Astrocyte of the spinal cord (primary cell): ENCODE results near the gene CD40.

Experiments used
- DNase-seq: peaks from one replicate; pipeline ENCODE4 v3.0.0; 2011; ENCODE audit warnings: low read depth, low spot score
- H3K4me3 ChIP-seq: 2 replicates; pipeline ENCODE4 v1.5.1; 2011; ENCODE audit warnings: low read depth, mild to moderate bottlenecking, low read length, moderate library complexity
- in situ Hi-C: cut with HindIII; loops from 2 replicates; pipeline ENCODE4 v1.10.0; 2017; ENCODE audit warnings: low sequenced_read_pairs
- TF ChIP-seq, protein P1 (sequence below): IDR thresholded peaks from 2 replicates; pipeline ENCODE4 v1.5.1; 2012; ENCODE audit warnings: low read depth, mild to moderate bottlenecking, low read length, inconsistent platforms

The CD40 gene

DNA sequence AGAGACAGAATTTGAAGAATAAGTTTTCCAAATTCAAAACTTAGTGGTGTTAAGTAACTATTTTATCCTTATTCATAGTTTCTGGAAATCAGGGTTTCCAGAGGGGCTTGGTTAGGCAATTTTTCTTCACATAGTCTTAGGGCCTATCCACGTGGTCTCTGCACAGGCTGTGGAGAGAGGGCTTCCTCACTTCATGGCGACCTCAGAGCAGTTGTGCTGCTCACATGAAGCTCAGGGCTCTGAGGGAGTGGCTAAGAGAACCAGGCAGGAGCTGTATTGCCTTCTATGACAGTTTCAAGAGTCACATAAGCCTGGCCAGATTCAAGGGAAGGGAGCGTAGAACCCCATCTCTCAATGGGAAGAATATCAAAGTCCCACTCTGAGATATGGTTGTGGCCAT is 13.9 kb upstream of the CD40 start:
- no peak for DNase-seq
- TF ChIP-seq, protein P1, sequence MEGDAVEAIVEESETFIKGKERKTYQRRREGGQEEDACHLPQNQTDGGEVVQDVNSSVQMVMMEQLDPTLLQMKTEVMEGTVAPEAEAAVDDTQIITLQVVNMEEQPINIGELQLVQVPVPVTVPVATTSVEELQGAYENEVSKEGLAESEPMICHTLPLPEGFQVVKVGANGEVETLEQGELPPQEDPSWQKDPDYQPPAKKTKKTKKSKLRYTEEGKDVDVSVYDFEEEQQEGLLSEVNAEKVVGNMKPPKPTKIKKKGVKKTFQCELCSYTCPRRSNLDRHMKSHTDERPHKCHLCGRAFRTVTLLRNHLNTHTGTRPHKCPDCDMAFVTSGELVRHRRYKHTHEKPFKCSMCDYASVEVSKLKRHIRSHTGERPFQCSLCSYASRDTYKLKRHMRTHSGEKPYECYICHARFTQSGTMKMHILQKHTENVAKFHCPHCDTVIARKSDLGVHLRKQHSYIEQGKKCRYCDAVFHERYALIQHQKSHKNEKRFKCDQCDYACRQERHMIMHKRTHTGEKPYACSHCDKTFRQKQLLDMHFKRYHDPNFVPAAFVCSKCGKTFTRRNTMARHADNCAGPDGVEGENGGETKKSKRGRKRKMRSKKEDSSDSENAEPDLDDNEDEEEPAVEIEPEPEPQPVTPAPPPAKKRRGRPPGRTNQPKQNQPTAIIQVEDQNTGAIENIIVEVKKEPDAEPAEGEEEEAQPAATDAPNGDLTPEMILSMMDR, result no peak
- H3K4me3 ChIP-seq, result no peak overlapping the region
- in situ Hi-C loops, result no loop called here

DNA sequence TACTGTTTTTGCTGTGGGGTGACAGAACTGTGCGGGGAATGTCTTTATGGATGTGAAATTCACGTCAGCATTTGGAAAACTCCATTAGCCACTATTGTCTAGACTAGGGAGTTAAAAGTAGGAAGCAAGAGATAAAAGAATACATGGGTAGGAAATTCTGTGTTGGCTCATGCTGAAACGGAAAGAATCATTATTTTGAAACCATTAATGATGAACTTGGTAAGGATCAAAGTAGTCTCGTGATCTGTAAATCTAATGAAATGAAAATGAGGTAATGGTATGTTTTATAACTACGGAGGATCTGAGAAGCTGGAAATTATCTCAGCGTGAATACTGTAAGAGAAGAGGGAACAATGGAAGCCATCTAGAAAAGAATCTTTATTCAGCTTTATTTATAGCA is 11.1 kb upstream of the CD40 start:
- H3K4me3 ChIP-seq, result no peak overlapping the region
- in situ Hi-C loops, result no loop called here
- TF ChIP-seq, protein P1, result no peak
- no peak for DNase-seq

DNA sequence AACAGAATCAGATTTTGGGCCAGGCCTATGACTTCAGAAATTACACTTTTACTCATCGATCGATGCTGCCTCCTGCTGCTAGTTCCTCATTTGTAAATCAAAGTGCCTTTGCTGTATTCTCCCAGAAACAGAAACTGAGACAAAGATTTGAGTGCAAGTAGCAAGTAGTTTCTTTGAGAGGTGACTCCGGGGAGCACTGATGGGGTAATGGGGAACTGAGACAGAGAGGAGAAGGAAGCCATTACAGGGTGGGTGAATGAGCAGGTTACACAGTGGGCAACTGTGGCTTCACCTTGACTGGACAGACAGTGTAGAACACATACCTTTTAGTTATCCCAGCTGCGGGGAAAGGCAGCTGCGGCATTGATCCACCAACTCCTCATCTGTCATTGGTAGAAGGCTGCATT is 9.7 kb upstream of the CD40 start:
- no peak overlapping the region for H3K4me3 ChIP-seq
- in situ Hi-C loops, result no loop called here
- no peak for DNase-seq
- TF ChIP-seq, protein P1, result no peak

- TF ChIP-seq, protein P1, result no peak
- DNase-seq, result no peak
- no peak overlapping the region for H3K4me3 ChIP-seq
- in situ Hi-C loops, result no loop called here
Observed at GRCh38 chr20:46108976-46109375, 9.1 kb upstream of the CD40 start.

- no peak for DNase-seq
- no peak overlapping the region for H3K4me3 ChIP-seq
- TF ChIP-seq, protein P1, result no peak
- in situ Hi-C loops, result no loop called here
Observed at GRCh38 chr20:46111028-46111835, 6.9 kb upstream of the CD40 start.

DNA sequence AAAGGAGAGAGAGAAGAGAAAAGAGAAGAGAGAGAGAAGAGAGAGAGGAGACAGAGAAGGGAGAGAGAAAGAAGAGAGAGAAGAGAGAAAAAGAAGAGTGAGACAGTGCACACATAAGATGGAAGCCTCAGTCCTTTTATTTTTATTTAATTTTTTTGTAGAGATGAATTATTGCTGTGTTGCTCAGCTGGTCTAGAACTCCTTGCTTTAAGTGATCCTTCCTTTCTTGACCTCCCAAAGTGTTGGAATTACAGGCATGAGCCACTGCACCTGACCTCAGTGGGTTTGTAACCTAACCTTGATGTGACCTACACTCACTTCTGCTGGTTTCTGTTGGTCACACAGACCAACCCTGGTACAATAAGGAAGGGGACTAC is 6.3 kb upstream of the CD40 start:
- TF ChIP-seq, protein P1, result no peak
- DNase-seq, result no peak
- no peak overlapping the region for H3K4me3 ChIP-seq
- in situ Hi-C loops, result no loop called here
